ENCODE results near the gene EXT2.

Gene EXT2

GRCh38 chr11:44136176-44136945 lies 40.9 kb downstream of the EXT2 start:
- DNase-seq, result no peak

DNA sequence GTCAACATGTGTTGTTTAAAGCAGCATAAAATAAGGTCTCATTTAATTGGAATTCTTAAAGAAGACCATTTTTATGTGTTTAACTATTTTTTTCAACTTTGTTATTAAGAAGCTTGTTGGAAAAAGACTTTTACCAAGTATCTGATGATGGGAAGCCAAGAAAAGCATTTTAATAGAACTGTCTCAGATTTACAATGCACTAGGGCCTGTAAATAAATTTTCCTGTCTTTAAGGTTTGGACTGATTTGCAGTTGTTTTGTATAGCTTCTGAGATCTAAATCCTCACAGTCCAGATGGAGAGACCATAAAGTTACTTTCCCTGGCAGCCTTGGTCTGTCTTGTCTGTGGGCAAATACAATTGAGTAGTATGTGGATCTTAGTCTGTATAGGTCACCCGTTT lies 41.6 kb downstream of the EXT2 start:
- DNase-seq, result no peak

DNA sequence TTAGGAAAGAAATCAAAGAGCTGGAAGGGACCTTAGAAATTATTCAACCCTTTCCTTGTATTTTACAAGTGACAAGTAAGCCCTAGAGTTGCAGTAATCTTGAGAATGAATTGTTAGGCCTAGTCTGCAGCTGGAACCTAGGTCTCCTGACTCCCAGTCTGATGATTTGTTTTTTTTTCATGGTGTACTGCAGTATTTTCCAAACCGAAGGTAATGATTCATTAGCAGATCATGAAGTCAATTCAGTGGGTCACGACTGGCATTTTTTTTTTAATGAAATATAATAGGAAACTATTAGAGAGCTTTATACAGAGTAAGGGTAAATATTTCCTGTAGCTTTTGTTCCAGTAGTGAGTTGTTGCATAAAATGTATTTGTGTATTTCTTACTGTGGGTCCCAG lies 42.8 kb downstream of the EXT2 start:
- no peak for DNase-seq

- no peak for DNase-seq
Observed at GRCh38 chr11:44138980-44139379, 43.5 kb downstream of the EXT2 start.

DNA sequence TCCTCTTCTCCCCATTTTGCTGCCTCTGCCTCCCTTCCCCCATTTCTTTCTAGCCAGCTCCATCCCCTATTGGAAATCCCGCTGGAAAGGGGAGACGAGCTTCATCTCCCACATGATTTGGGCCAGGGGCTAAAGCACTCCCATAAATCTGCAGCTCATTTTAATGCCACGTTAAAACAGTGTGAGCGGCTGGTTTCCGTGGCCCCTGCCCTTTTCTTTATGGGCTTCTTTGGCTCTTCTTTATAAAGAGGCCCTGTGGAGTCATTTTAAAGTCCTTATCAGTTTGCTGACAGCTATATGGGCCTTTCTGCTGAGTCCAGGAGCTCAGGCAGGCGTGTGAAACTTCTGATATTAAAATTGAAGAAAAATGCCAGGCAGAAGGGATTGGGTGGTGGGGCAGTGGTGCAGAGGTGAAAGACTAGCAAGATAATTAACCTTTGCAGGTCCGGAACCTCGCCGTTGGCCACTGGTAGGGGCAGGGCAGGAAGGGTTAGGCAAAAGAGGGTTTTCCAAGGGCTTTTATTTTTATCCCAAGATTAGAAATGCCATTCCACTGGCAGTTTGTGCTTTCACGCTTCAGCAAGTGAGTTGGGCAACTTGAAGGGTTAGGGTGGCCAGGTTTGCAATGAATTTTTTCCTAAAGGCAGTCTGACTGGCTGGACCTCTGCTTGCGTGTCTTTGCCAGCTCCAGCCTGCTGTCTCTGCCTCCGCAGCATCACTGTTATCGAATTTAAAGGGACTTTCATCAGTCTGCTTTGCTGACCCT lies 44.3 kb downstream of the EXT2 start:
- no peak for DNase-seq

- no peak for DNase-seq
Observed at GRCh38 chr11:44140372-44140771, 44.9 kb downstream of the EXT2 start.

- DNase-seq, result no peak
Observed at GRCh38 chr11:44140805-44141204, 45.3 kb downstream of the EXT2 start.

- DNase-seq, result no peak
Observed at GRCh38 chr11:44143987-44144909, 48.8 kb downstream of the EXT2 start.

GRCh38 chr11:44145011-44145775 lies 49.7 kb downstream of the EXT2 start:
- DNase-seq, result no peak

DNA sequence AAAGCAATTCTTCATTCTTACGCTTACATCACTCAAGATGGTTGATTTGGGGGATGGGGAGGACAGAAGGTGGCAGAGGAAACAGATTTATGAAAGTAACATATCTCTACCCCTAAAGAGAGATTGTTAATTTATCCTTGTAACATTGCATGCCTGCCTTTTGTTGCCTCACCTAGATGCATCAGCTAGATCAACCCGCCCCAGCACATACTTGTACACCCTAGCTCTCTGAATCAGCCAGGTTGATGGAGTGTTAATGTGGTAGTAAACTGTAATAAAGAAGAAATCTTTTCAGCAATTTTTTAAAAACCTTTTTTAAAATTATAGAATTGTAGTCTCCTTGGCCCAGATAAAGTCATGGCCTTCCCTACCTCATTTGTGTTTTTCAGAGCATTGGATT lies 51.5 kb downstream of the EXT2 start:
- DNase-seq, result no peak

GRCh38 chr11:44147751-44148150 lies 52.3 kb downstream of the EXT2 start:
- no peak for DNase-seq

DNA sequence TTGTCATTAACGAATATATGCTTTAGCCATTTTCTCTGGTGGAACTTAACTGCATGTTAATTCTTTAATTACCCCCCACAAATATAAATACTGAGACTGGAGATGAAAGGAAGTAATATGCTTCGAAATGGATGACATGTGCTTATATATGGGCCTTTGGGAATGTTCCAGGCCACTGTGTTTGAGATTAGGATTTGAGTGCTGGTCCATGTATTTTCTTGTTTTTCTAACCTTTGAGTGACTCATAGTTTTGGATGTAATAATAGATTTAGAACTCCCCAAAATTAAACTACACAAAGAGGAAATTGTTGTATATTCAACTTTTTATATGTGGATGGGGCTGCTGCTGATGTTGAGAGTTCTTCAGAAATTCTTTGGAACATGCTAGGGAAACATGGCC lies 54.2 kb downstream of the EXT2 start:
- DNase-seq, result no peak

- DNase-seq, result no peak
Observed at GRCh38 chr11:44150401-44150800, 54.9 kb downstream of the EXT2 start.

- no peak for DNase-seq
Observed at GRCh38 chr11:44157019-44157418, 61.5 kb downstream of the EXT2 start.

DNA sequence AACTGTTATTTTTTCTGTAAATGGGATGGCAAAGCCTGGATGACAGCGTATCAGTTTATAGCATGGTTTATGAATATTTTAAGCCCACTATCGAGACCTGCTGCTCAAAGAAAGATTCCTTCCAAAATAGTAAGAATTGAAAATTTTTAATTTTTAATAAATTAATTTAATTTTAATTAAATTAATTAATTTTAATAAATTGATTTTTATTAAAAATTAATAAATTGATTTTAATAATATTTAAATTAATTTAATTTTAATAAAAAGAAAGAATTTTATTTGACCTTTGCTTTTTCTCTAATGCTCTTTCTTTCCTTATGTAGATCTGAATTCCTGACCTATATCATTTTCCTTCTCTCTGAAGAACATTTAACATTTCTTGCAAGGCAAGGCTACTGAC lies 62.9 kb downstream of the EXT2 start:
- no peak for DNase-seq

DNA sequence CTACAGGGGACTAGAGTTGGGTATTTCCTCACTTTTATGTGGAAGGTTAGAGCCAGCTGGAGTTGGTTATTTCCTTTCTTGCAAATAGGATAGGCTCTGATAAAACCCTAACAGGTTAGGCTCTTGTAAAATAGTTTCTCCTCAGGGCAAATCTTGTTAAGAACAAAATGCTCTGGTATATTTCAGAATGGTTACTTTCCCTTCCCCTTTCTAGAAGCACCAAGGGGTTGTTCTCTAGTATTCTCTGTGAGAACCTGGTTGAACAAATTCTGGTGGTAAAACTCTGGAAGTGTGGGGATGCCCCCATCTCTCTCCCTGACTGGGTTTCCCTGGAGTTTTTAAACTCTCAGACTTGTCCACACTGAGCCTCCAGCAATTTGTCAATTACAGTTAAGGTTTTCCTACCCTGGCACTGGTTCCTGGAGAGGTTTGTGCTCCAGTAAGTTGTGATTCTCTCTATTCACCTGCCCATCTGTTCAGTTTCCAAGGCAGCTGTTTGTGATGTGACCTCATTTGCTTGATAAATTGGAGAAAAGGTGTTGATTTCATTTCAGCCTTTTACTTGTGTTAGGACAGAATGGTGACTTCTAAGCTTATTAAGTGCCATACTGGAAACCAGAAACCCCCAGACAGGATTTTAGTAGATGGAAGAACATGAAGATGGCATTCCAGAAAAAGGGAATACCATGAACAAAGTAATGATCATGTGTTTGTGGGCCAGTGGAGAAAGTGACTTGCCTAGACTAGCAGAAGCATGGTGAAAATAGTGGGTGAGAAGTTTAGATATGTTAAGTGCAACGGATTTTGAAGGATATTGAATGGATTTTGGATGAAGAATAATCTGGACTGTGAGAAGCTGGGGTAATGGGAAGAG lies 64.6 kb downstream of the EXT2 start:
- no peak for DNase-seq

DNA sequence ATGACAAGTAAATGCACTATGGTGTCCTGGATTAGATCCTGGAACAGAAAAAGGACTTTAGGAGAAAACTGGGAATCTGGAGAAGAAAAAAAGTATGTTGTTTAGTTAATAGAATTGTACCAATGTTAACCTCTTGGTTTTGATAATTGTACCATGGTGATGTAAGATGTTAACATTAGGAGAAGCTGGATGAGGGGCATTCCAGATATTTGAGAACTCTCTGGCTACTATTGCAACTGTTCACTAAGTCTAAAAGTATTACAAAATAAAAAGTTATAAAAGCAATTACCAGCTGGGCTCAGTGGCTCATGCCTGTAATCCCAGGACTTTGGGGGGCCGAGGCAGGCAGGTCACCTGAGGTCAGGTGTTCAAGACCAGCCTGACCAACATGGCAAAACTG lies 66.5 kb downstream of the EXT2 start:
- DNase-seq, result no peak

DNA sequence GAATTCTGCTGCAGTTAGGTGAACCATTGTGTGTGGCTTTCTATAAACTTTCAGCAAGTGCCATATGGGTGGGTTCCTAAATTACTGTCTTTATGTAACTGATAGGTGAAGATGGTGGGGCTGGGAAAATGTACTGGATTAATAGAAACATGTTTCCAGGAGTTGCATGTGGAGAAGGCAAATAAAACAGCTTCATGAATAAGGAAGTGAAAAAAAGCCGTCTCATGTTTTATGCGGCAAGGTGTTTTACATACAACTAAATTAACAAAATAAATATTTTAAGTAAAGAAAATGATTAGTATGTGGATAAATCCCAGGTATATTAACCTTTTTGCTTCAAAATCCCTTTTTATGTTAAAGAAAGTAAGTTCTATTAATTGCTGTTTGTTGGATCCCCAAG lies 67.2 kb downstream of the EXT2 start:
- DNase-seq, result no peak

GRCh38 chr11:44165432-44165831 lies 70.0 kb downstream of the EXT2 start:
- no peak for DNase-seq

DNA sequence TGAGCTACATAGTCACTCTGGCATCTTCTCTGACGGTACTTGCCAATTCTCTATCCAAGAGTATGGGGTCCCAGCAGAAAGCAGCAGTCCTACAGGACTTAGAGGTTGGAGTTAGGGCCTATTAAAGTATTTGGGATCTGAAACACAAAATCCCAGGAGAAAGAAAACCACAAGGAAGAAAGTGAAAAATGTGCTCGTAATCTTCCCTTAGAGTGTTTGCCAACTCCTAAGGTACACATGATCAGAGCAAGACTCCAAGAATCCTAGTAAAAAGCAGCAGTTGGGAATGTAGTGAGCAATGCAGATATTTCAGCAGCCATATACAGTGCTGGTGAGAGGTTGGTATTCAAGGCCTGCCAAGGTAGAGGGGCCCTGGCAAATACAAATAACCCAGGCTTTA lies 71.6 kb downstream of the EXT2 start:
- DNase-seq, result no peak

DNA sequence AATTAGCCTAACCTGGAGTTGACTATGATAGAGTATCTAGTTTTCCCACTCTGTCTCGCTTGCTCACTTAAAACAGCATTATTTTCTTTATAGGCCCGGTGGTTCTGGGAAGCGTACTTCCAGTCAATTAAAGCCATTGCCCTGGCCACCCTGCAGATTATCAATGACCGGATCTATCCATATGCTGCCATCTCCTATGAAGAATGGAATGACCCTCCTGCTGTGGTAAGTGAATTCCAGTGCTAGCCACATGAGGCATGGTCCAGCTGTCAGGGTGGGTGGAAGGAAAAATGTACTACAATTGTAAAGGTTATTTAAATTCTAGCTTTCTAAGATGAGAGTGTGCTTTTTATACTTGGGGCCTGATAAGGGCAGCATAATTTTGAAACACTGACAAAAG lies 76.0 kb downstream of the EXT2 start:
- DNase-seq, result no peak

- DNase-seq, result no peak
Observed at GRCh38 chr11:44172966-44173365, 77.5 kb downstream of the EXT2 start.

Data from CD4-positive, alpha-beta T cell treated with Interleukin-12 subunit alpha and Interleukin-12 subunit beta, for 1 hour (primary cell).